Measurements from ENCODE around the gene SARDH. TPM values are rescaled to one million over a fixed set of nuclear protein-coding genes. Genes with fewer than 3 reads are reported as not detected.

SARDH gene
- total and polyA plus RNA-seq, 2 of the 13 experiments (the other 11 are each of a cell fraction or from before 2014, with no cell fraction given) = 11.6 to 34.9 TPM

- no peak for TF ChIP-seq ZNF142 (CRISPR knock-in tag; IDR thresholded peaks at IDR 0.05)
- TF ChIP-seq ISX (CRISPR knock-in tag; conservative IDR thresholded peaks at IDR 0.05) = no peak
- peak; percentile 82 for TF ChIP-seq HES4 (CRISPR knock-in tag; IDR thresholded peaks at IDR 0.05; ENCODE audit: borderline replicate concordance)
- TF ChIP-seq ZNF550 (CRISPR knock-in tag; IDR thresholded peaks at IDR 0.05; ENCODE audit: borderline replicate concordance) = no peak
- no peak for TF ChIP-seq GLI4 (CRISPR knock-in tag; IDR thresholded peaks at IDR 0.05; ENCODE audit: borderline replicate concordance)
- TF ChIP-seq ZNF800 (CRISPR knock-in tag; IDR thresholded peaks at IDR 0.05) = no peak
- TF ChIP-seq NFATC3 (CRISPR knock-in tag; IDR thresholded peaks at IDR 0.05) = no peak
- no peak for TF ChIP-seq SRY (CRISPR knock-in tag; IDR thresholded peaks at IDR 0.05)
- TF ChIP-seq GZF1 (CRISPR knock-in tag; IDR thresholded peaks at IDR 0.05) = no peak
- TF ChIP-seq ZNF17 (CRISPR knock-in tag; IDR thresholded peaks at IDR 0.05) = no peak
- TF ChIP-seq SALL1 (CRISPR knock-in tag; IDR thresholded peaks at IDR 0.05) = peak; percentile 33
- no peak for TF ChIP-seq SMYD3 (CRISPR knock-in tag; IDR thresholded peaks at IDR 0.05)
- TF ChIP-seq ZNF337 (CRISPR knock-in tag; IDR thresholded peaks at IDR 0.05; ENCODE audit: borderline replicate concordance, low read depth) = no peak
- no peak for TF ChIP-seq PAF1 (CRISPR knock-in tag; IDR thresholded peaks at IDR 0.05)
- TF ChIP-seq MTA3 (CRISPR knock-in tag; IDR thresholded peaks at IDR 0.05) = no peak
- no peak for TF ChIP-seq ZNF598 (CRISPR knock-in tag; IDR thresholded peaks at IDR 0.05; ENCODE audit: borderline replicate concordance)
- no peak for TF ChIP-seq FUBP1 (CRISPR knock-in tag; IDR thresholded peaks at IDR 0.05; ENCODE audit: borderline replicate concordance)
- no peak; the same call in 1 of the 2 replicates for TF ChIP-seq ESRRA (CRISPR knock-in tag; IDR thresholded peaks at IDR 0.05; ENCODE audit: low read depth)
- no peak for TF ChIP-seq SUZ12 (IDR thresholded peaks at IDR 0.05; ENCODE audit: low read depth, low read length)
- no peak for TF ChIP-seq RFXANK (CRISPR knock-in tag; IDR thresholded peaks at IDR 0.05)
Measured at GRCh38 chr9:133737774-133738639, at the start of gene SARDH (continued).
